Suppressor macrophage treated with lipopolysaccharide for 1 hour (primary cell): ENCODE measurements around the gene METTL22.

ENCODE experiments used
- DNase-seq, 3 donors: peaks; one replicate each; pipeline ENCODE4 v3.0.0-alpha.2; 2020 to 2022

The METTL22 gene

GRCh38 chr16:8595783-8596182, 25.7 kb upstream of the METTL22 start:
- DNase-seq, result no peak

- no peak for DNase-seq
These were observed 24.9 kb upstream of the METTL22 start for GRCh38 chr16:8596581-8596980.

- peak in 2 of 3 donors; percentile 42 to 55 for DNase-seq
These were observed 21.2 kb upstream of the METTL22 start for GRCh38 chr16:8600144-8600775.

GRCh38 chr16:8605554-8605953, 15.9 kb upstream of the METTL22 start:
- no peak for DNase-seq

- DNase-seq, result no peak
These were observed 14.3 kb upstream of the METTL22 start for GRCh38 chr16:8607214-8607613.

- DNase-seq, result no peak
These were observed 10.4 kb upstream of the METTL22 start for GRCh38 chr16:8611122-8611521.

- no peak for DNase-seq
These were observed 9.5 kb upstream of the METTL22 start for GRCh38 chr16:8611886-8612600.

GRCh38 chr16:8614435-8615029, 7.0 kb upstream of the METTL22 start:
- peak in 2 of 3 donors; percentile 17 to 27 for DNase-seq

GRCh38 chr16:8619671-8620370, 1.7 kb upstream of the METTL22 start:
- no peak for DNase-seq

- no peak for DNase-seq
These were observed 963 bp upstream of the METTL22 start for GRCh38 chr16:8620535-8620934.

GRCh38 chr16:8621222-8621571, 301 bp upstream of the METTL22 start:
- DNase-seq, result no peak

- DNase-seq, result peak in 1 of 3 donors; percentile 11
These were observed 788 bp downstream of the METTL22 start for GRCh38 chr16:8622315-8622656.

- DNase-seq, result peak; percentile 58 to 59 (median 59)
These were observed 2.1 kb downstream of the METTL22 start for GRCh38 chr16:8623634-8624033.

GRCh38 chr16:8625491-8626087, 4.1 kb downstream of the METTL22 start:
- DNase-seq, result no peak

- no peak for DNase-seq
These were observed 5.4 kb downstream of the METTL22 start for GRCh38 chr16:8626946-8627345.

GRCh38 chr16:8627456-8627855, 6.0 kb downstream of the METTL22 start:
- no peak for DNase-seq

- no peak for DNase-seq
These were observed 7.7 kb downstream of the METTL22 start for GRCh38 chr16:8628981-8629725.

- DNase-seq, result peak; percentile 45 to 62 (median 59)
These were observed 8.9 kb downstream of the METTL22 start for GRCh38 chr16:8630255-8630953.

GRCh38 chr16:8631373-8631772, 9.9 kb downstream of the METTL22 start:
- DNase-seq, result no peak

- DNase-seq, result peak; percentile 28 to 31 (median 30)
These were observed 10.4 kb downstream of the METTL22 start for GRCh38 chr16:8631818-8632465.

GRCh38 chr16:8632675-8633182, 11.2 kb downstream of the METTL22 start:
- DNase-seq, result peak; percentile 90 to 98 (median 96)
